Measurements from ENCODE around the gene FAM9A. TPM values are rescaled to one million over a fixed set of nuclear protein-coding genes. Genes with fewer than 3 reads are reported as not detected.

Gene FAM9A
- not detected in 2 replicates for total RNA-seq

DNA sequence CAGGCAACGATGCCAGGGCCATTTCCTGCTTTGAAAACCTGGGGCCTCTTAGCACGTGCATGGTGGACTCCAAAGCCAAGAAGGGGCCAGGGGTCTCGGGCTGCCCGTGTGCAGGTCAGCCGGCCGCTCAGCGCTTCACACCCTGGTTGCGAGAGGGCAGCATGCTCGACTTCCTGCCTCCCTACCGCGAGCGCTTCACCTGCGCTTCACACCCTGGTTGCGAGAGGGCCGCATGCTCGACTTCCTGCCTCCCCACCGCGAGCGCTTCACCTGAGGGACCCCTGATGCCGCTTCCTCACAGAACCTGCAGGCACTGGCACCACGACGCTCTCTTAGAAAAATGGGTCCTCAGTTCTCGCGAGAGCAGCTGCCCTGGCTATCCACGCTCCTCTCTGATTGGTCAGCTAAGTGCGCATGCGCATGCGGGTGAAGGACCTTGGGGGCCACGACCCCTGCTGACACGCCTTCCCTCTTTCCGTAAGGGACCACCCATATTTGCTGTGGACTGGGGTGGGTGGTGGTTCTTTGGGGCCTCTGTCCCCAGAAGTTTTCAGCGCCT is at the start of gene FAM9A:
TSS of gene FAM9A (minus strand) at position 343 of the 559 bp plus-strand sequence. CDS start 1,212 bp downstream, outside the sequence.

Other genes with a start within 250 kb of the FAM9A start
- not detected in 2 replicates for gene ANOS1, start 69.2 kb downstream of the FAM9A start, total RNA-seq
- not detected in 2 replicates for gene FAM9B, start 232.7 kb upstream of the FAM9A start, total RNA-seq